Kidney (tissue), 14 donors: Measurements from ENCODE around the gene GNG7. TPM values are rescaled to one million over a fixed set of nuclear protein-coding genes. Genes with fewer than 3 reads are reported as not detected.

Experiments used
- DNase-seq, 5 donors: peaks; one replicate each; pipeline ENCODE4 v3.0.0-alpha.2; 2013 to 2020
- FAIRE-seq: peaks from 2 replicates; lab custom pipeline; 2012; peaks lifted over from hg19 to GRCh38; lab: Jason Lieb, UNC
- H3K27ac ChIP-seq, 2 donors: one replicate each; pipeline ENCODE4 v1.7.0; 2013; ENCODE audit warnings: low read depth in 2 of 2, low read length in 2 of 2, inconsistent platforms in 1 of 2
- H3K27me3 ChIP-seq: one replicate; pipeline ENCODE4 v1.7.1; 2013; ENCODE audit warnings: low read length, inconsistent platforms; ENCODE audit not compliant: control insufficient read depth, insufficient read depth
- H3K36me3 ChIP-seq, 3 donors: one replicate each; pipeline versions ENCODE4 v1.7.0 to v1.7.1; 2013; ENCODE audit warnings: low read length in 3 of 3, control low read depth in 1 of 3, inconsistent platforms in 1 of 3; ENCODE audit not compliant: insufficient read depth in 3 of 3, control insufficient read depth in 2 of 3
- H3K4me1 ChIP-seq, 3 donors: one replicate each; pipeline versions ENCODE4 v1.7.0 to v1.7.1; 2013; ENCODE audit warnings: low read length in 3 of 3, inconsistent platforms in 1 of 3, low read depth in 1 of 3; ENCODE audit not compliant: control insufficient read depth in 2 of 3, insufficient read depth in 2 of 3
- H3K4me3 ChIP-seq, 3 donors: one replicate each; pipeline versions ENCODE4 v1.7.0 to v1.8.1; 2013; ENCODE audit warnings: low read length in 3 of 3, control low read depth in 1 of 3, inconsistent platforms in 1 of 3
- H3K9ac ChIP-seq, 3 donors: one replicate each; pipeline versions ENCODE4 v1.7.0 to v1.7.1; 2013; ENCODE audit warnings: low read length in 3 of 3, control low read depth in 1 of 3, inconsistent platforms in 1 of 3
- H3K9me3 ChIP-seq, 3 donors: one replicate each; pipeline versions ENCODE4 v1.7.0 to v1.7.1; 2013; ENCODE audit warnings: low read length in 3 of 3, control low read depth in 1 of 3, inconsistent platforms in 1 of 3; ENCODE audit not compliant: control insufficient read depth in 2 of 3, insufficient read depth in 1 of 3
- CTCF ChIP-seq: IDR thresholded peaks from 3 replicates; pipeline ENCODE4 v1.5.1; 2012; ENCODE audit warnings: mild to moderate bottlenecking, moderate library complexity, borderline replicate concordance; ENCODE audit not compliant: insufficient read depth; ENCODE audit errors: extremely low read depth
- intact Hi-C: fragments of 100-400 bp; cut with DNase I; formaldehyde crosslinking; loops from one replicate; pipeline ENCODE4 v1.11.1; 2022
- polyA plus RNA-seq: library from polyadenylated mRNA; stranded (reverse); fragments of 350-450 nt; fragmentation: Illumina TruSeq; extraction: RNeasy Lipid Tissue Mini Kit (QIAGEN cat#74804); gene quantifications from one replicate; pipeline ENCODE4 v1.2.3, GENCODE V29; 2014; ENCODE audit warnings: low read depth, low replicate concordance; ENCODE audit not compliant: insufficient read depth
- total RNA-seq: library from RNA; stranded (reverse); fragmentation: NEBNext Ultra II Directional; extraction: Animal tissue kit (Norgen Biotek cat#: 25700); gene quantifications from one replicate; pipeline ENCODE4 v1.2.1, GENCODE V29; 2021
- donor health status: control.
- donor health status: control.
- donor health status: control.
- donor health status: control.
- donor health status: control.
- donor health status: DM: yes; HTN: yes; CAD: no.
- donor health status: Normal renal cell carcinoma (clear cell type).

GNG7 gene
- total and polyA plus RNA-seq, 2 donors from 2014 or later: 9.9 to 13.4 TPM

- DNase-seq (no peak), FAIRE-seq (no peak)
- TF ChIP-seq CTCF: no peak
- Histone ChIP-seq H3K36me3 (no peaks in the 10 kb centered on the region), H3K4me1 (peaks cover 0 to 42% (median 38%) of the 10 kb centered on the region in 3 donors), H3K4me3 (no peak overlapping the region), H3K9ac (peak overlapping the region in 1 of 3 donors; percentile 83), H3K27ac (peak overlapping the region; percentile 94 to 98), H3K27me3 (no peaks in the 10 kb centered on the region), H3K9me3 (peaks cover 0 to 14% (median 0%) of the 10 kb centered on the region in 3 donors)
- intact Hi-C loops: no loop called here
Measured at GRCh38 chr19:2627855-2628254, 74.6 kb downstream of the GNG7 start.

- FAIRE-seq: peak; percentile 88
- intact Hi-C loops: no loop called here
Measured at GRCh38 chr19:2627319-2627829, 75.1 kb downstream of the GNG7 start.

GRCh38 chr19:2625434-2625833, 77.1 kb downstream of the GNG7 start:
- intact Hi-C loops: no loop called here
- Histone ChIP-seq H3K27ac (peak overlapping the region; percentile 98), H3K4me1 (peaks cover 0 to 44% (median 38%) of the 10 kb centered on the region in 3 donors), H3K4me3 (no peak overlapping the region), H3K36me3 (no peaks in the 10 kb centered on the region), H3K9ac (peak overlapping the region in 2 of 3 donors; percentile 4 to 55), H3K9me3 (peaks cover 0 to 4% (median 0%) of the 10 kb centered on the region in 3 donors), H3K27me3 (no peaks in the 10 kb centered on the region)
- FAIRE-seq (no peak), DNase-seq (no peak)
- TF ChIP-seq CTCF: no peak

More at GRCh38 chr19:2627319-2627829, 75.1 kb downstream of the GNG7 start:
- peak overlapping the region in 2 of 3 donors; percentile 51 to 83 for H3K9ac ChIP-seq
- no peaks in the 10 kb centered on the region for H3K36me3 ChIP-seq
- peak overlapping the region; percentile 98 for H3K27ac ChIP-seq
- no peak overlapping the region for H3K4me3 ChIP-seq
- TF ChIP-seq CTCF: no peak
- peak; percentile 86 to 95 (median 91) for DNase-seq
- peaks cover 0 to 14% (median 0%) of the 10 kb centered on the region in 3 donors for H3K9me3 ChIP-seq
- peaks cover 0 to 42% (median 38%) of the 10 kb centered on the region in 3 donors for H3K4me1 ChIP-seq
- H3K27me3 ChIP-seq: no peaks in the 10 kb centered on the region
